Measurements from ENCODE around the gene RAB36.
"Not testable (repeated sequence)": the region's sequence is repeated elsewhere in the genome, so short reads cannot be mapped to it uniquely, and the experiment has no call there.

Gene RAB36

GRCh38 chr22:23129149-23129548 lies 16.1 kb upstream of the RAB36 start:
- TF ChIP-seq CTCF (IDR thresholded peaks at IDR 0.05; ENCODE audit: low read depth, low read length, missing control alignments) = no peak
- DNase-seq = no peak

GRCh38 chr22:23130697-23131096 lies 14.6 kb upstream of the RAB36 start:
- no peak overlapping the region for H3K4me3 ChIP-seq (ENCODE audit: low read depth, low read length)
- H3K36me3 ChIP-seq (replicated peaks) = no peaks in the 10 kb centered on the region
- no peak overlapping the region for H3K27ac ChIP-seq
- no peak for DNase-seq
- TF ChIP-seq CTCF (IDR thresholded peaks at IDR 0.05; ENCODE audit: low read depth, low read length, missing control alignments) = no peak
- in situ Hi-C loops (cut with HindIII; ENCODE audit: low pct_ligation_motif_present, low sequenced_read_pairs) = no loop called here
- H3K27me3 ChIP-seq (replicated peaks) = peaks cover 15% of the 10 kb centered on the region

More at GRCh38 chr22:23129149-23129548, 16.1 kb upstream of the RAB36 start:
- Histone ChIP-seq H3K4me3 (ENCODE audit: low read depth, low read length) (no peak overlapping the region), H3K36me3 (replicated peaks) (no peaks in the 10 kb centered on the region), H3K27ac (no peak overlapping the region), H3K27me3 (replicated peaks) (peaks cover 19% of the 10 kb centered on the region)
- in situ Hi-C loops (cut with HindIII; ENCODE audit: low pct_ligation_motif_present, low sequenced_read_pairs) = no loop called here

DNA sequence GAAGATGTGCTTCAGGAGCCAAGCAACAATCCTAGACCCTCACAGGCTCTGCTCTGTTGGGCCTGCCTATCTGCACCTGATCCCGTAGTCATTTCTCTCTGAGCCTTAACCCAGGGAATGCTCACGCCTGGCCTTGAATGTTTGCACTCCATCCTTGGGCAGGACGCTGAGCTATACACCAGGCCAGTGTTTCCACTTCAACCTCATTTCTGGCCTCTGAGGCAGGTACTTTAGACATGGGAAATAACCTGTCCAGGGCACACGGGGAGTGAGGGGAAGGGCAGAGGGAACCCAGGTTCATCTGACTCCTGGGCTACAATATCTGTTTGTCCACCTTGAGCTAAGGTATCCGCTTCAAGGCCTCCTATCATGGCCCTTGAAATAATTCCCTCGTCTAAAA lies 13.3 kb upstream of the RAB36 start:
- Histone ChIP-seq H3K27ac (no peak overlapping the region), H3K4me3 (ENCODE audit: low read depth, low read length) (no peak overlapping the region), H3K27me3 (replicated peaks) (peaks cover 10% of the 10 kb centered on the region), H3K36me3 (replicated peaks) (no peaks in the 10 kb centered on the region)
- no peak for TF ChIP-seq CTCF (IDR thresholded peaks at IDR 0.05; ENCODE audit: low read depth, low read length, missing control alignments)
- DNase-seq = no peak
- in situ Hi-C loops (cut with HindIII; ENCODE audit: low pct_ligation_motif_present, low sequenced_read_pairs) = no loop called here

DNA sequence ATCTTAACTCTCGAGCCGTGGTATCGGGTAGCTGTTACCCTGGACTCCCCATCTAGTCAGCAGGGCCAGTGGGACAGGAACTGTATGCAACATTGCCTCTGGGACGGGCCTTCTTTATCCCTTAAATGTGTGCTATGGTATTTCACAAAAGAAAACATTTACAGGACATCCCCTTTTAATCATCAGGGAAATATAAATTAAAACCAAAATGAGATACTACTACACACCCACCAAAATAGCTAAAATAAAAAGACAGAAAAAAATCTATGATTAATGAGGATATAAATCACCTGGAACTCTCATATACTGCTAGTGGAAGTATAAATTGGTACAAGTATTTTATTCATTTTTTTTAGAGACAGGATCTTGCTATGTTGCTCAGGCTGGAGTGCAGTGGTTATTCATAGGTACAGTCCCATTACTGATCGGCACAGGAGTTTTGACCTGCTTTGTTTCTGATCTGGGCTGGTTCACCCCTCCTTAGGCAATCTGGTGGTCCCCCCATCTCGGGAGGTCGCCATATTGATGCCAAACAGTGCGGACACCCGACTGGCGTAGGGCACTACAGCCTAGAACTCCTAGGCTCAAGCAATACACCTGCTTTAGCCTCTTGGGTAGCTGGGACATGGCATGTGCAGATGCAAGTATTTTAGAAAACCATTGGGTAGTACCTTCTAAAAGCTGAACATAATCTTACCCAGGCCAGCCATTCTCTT lies 12.7 kb upstream of the RAB36 start:
- TF ChIP-seq CTCF (IDR thresholded peaks at IDR 0.05; ENCODE audit: low read depth, low read length, missing control alignments) = no peak
- H3K4me3 ChIP-seq (ENCODE audit: low read depth, low read length) = no peak overlapping the region
- H3K36me3 ChIP-seq (replicated peaks) = no peaks in the 10 kb centered on the region
- no peak overlapping the region for H3K27ac ChIP-seq
- in situ Hi-C loops (cut with HindIII; ENCODE audit: low pct_ligation_motif_present, low sequenced_read_pairs) = no loop called here
- no peak for DNase-seq
- peaks cover 9% of the 10 kb centered on the region for H3K27me3 ChIP-seq (replicated peaks)

DNA sequence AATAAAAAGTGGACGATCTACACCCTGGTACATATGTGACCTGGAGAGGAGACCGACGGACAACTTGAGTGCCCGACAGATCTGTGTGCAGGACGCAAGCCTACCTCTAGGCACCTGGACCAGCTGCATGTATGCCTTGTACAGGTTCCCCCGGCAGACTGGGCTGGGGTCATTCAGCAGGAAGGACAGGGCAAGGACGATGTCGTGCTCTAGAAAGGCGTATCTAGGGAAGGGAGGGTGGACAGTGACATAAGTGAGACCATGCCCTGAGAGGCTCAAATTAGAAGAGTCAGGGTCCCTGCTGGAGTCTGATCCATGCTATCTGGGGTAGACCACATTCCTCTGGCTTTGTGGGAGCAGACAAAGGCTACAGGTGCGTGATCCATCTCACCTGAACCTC lies 11.4 kb upstream of the RAB36 start:
- H3K36me3 ChIP-seq (replicated peaks) = no peaks in the 10 kb centered on the region
- no peak for TF ChIP-seq CTCF (IDR thresholded peaks at IDR 0.05; ENCODE audit: low read depth, low read length, missing control alignments)
- no peak overlapping the region for H3K27ac ChIP-seq
- peaks cover 9% of the 10 kb centered on the region for H3K27me3 ChIP-seq (replicated peaks)
- in situ Hi-C loops (cut with HindIII; ENCODE audit: low pct_ligation_motif_present, low sequenced_read_pairs) = no loop called here
- no peak overlapping the region for H3K4me3 ChIP-seq (ENCODE audit: low read depth, low read length)
- no peak for DNase-seq

- H3K4me3 ChIP-seq (ENCODE audit: low read depth, low read length); DNase-seq; H3K36me3 ChIP-seq (replicated peaks); in situ Hi-C loops (cut with HindIII; ENCODE audit: low pct_ligation_motif_present, low sequenced_read_pairs); H3K27me3 ChIP-seq (replicated peaks); H3K27ac ChIP-seq: not testable (repeated sequence)
These were observed 8.3 kb upstream of the RAB36 start for GRCh38 chr22:23136991-23137390.

All from brain microvascular endothelial cell (primary cell).